Measurements from ENCODE around the gene DSCAM.

Gene DSCAM

DNA sequence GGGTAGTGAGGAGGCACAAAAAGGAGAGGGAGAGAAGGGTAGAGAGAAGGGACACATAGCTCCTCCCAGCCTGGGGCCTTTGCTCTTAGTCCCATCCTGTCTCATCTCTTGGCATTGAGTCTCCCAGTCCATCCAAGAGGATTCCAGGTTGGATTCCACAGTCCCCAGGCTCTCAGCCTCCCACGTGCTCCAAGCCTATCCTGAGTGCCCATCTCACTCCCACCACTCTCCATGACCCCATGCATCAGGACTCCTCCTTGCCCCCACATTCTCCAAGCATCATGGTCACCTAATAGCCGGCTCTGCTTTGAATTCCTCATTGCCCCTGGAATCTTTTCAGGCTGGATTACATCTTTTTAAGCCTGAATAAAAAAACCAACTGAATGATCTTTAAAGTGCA lies 87.9 kb downstream of the DSCAM start:
- TF ChIP-seq, protein P1, sequence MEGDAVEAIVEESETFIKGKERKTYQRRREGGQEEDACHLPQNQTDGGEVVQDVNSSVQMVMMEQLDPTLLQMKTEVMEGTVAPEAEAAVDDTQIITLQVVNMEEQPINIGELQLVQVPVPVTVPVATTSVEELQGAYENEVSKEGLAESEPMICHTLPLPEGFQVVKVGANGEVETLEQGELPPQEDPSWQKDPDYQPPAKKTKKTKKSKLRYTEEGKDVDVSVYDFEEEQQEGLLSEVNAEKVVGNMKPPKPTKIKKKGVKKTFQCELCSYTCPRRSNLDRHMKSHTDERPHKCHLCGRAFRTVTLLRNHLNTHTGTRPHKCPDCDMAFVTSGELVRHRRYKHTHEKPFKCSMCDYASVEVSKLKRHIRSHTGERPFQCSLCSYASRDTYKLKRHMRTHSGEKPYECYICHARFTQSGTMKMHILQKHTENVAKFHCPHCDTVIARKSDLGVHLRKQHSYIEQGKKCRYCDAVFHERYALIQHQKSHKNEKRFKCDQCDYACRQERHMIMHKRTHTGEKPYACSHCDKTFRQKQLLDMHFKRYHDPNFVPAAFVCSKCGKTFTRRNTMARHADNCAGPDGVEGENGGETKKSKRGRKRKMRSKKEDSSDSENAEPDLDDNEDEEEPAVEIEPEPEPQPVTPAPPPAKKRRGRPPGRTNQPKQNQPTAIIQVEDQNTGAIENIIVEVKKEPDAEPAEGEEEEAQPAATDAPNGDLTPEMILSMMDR (IDR thresholded peaks at IDR 0.05; ENCODE audit: low read length, missing control alignments): no peak
- DNase-seq (ENCODE audit: low read depth): no peak

DNA sequence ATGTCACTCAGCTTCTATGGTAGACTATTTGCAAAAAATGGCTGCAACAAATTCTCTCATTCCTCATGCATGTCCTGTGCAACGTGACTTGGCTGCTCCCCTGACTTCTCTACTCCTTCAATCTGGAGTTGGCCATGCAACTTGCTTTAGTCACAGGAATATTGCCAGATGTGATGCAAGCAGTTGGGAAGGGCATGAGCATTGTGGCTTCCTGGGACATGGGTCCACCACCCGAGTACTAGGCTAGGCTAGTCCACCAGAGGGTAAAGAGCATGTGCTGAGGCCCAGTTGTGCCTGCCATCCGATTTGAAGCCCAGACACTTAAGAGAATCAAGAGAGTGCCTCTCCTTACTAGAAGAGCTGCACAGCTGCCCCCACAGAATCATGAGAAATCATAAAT lies 89.6 kb downstream of the DSCAM start:
- H3K4me3 ChIP-seq (replicated peaks; ENCODE audit: low read depth, low read length): no peak overlapping the region
- DNase-seq (ENCODE audit: low read depth): no peak
- TF ChIP-seq, protein P1 (IDR thresholded peaks at IDR 0.05; ENCODE audit: low read length, missing control alignments): no peak

More for the DNA sequence above, 87.9 kb downstream of the DSCAM start:
- no peak overlapping the region for H3K4me3 ChIP-seq (replicated peaks; ENCODE audit: low read depth, low read length)

DNA sequence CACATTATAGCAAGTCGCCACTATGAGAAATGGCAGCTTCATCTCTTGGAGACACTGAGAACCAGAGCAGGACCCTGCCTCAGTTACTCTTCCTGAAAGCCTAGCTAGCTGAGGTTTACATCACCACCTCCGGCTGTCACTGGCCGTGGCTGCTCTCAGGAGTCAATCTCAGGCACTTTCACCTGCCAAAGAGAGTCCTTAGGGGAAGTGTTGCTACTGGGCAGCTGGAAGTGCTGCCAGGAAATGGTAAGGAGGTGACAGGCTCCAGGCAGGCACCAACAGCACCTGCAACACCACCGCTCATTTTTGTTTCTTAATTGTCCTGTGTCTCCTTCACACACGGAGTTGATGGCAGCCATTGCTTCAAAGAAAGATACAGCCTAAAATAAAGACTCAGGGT lies 92.5 kb downstream of the DSCAM start:
- TF ChIP-seq, protein P1 (IDR thresholded peaks at IDR 0.05; ENCODE audit: low read length, missing control alignments): no peak
- H3K4me3 ChIP-seq (replicated peaks; ENCODE audit: low read depth, low read length): no peak overlapping the region
- no peak for DNase-seq (ENCODE audit: low read depth)

DNA sequence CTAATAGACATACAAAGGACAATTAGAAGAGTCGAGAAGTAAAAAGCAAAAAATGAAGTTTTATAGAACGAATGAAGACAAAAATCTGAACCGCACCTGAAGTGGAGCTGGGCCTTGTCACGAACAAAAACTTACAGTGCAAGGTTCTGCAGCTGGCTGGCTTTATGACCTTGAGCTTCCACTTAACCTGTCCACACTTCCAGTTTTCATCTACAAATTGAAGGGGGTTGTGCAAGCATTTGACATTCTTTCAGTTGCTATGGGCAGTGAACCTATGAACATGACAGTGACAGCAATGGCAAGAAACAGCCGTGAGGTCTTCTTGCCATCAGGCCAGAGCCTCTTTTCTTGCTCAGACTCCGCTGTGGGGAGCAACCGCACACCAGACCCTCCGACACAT lies 93.2 kb downstream of the DSCAM start:
- H3K4me3 ChIP-seq (replicated peaks; ENCODE audit: low read depth, low read length): no peak overlapping the region
- no peak for DNase-seq (ENCODE audit: low read depth)
- TF ChIP-seq, protein P1 (IDR thresholded peaks at IDR 0.05; ENCODE audit: low read length, missing control alignments): no peak

DNA sequence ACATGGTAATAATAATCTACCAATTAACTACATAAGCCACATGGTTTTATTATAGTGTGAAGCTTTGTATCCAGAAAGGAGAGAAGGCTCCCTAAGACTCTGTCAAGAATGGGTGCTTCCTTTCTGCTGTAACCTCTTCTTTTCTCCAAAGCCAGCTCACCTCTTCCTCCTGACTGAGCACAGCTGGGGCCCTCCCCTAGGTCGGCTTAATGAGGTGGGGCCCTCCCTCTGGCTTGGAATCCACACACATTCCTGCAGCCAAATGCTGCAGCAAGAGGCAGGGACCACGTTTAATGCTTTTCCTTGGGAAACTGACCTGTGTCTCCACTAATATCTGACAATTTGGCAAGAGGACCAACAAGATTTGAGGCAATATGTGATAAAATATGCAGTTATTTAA lies 94.8 kb downstream of the DSCAM start:
- no peak for DNase-seq (ENCODE audit: low read depth)
- H3K4me3 ChIP-seq (replicated peaks; ENCODE audit: low read depth, low read length): no peak overlapping the region
- TF ChIP-seq, protein P1 (IDR thresholded peaks at IDR 0.05; ENCODE audit: low read length, missing control alignments): no peak

DNA sequence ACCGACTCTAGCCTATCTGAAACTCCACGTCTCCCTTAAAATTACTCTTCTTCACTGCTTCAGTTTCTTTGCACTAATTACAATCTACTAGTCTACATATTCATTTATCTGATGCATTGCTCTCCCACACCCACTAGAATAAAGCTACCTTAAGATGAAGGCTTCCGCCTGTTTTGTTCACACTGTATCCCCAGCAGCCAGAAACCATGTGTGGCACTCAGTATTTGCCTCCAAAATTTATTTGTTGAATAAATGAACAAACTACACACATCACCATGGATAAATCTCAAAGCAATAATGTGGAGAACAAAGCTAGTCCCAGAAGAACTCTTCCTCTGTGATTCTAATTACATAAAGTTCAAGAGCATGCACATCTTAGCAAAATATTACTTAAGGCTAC lies 95.7 kb downstream of the DSCAM start:
- TF ChIP-seq, protein P1 (IDR thresholded peaks at IDR 0.05; ENCODE audit: low read length, missing control alignments): no peak
- H3K4me3 ChIP-seq (replicated peaks; ENCODE audit: low read depth, low read length): no peak overlapping the region
- no peak for DNase-seq (ENCODE audit: low read depth)

DNA sequence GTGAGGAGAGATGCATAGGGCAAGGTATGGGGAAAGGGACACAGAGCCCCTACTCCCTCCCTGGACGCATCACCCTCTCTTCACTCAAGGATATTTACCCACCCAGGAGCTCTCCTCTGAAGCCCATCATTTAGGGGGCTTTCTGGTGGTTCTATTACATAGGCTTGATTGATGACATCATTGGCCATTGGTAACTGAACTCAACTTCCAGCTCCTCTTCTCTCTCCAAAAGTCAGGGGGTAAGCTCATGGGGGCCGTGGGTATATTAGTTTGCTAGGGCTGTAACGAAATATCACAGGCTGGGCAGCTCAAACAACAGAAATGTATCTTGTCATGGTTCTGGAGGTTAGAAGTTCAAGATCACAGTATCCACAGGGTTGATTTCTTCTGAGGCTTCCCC lies 110.8 kb downstream of the DSCAM start:
- H3K4me3 ChIP-seq (replicated peaks; ENCODE audit: low read depth, low read length): no peak overlapping the region
- TF ChIP-seq, protein P1 (IDR thresholded peaks at IDR 0.05; ENCODE audit: low read length, missing control alignments): no peak
- no peak for DNase-seq (ENCODE audit: low read depth)
